Islet of Langerhans (tissue), 1 donor: ENCODE data around the gene CD300E.
"Not testable (repeated sequence)": the region's sequence is repeated elsewhere in the genome, so short reads cannot be mapped to it uniquely, and the experiment has no call there.

ENCODE experiments used
- FAIRE-seq: peaks from one replicate; lab custom pipeline; 2011; peaks lifted over from hg19 to GRCh38; lab: Jason Lieb, UNC

Gene CD300E

GRCh38 chr17:74623693-74624093, at the start of gene CD300E:
CD300E (minus strand) TSS chr17:74623738; CDS start chr17:74623621, 117 bp downstream.
- no peak for FAIRE-seq

- FAIRE-seq, result no peak
Measured at GRCh38 chr17:74671031-74671771, 47.7 kb upstream of the CD300E start.

GRCh38 chr17:74670329-74670728, 46.8 kb upstream of the CD300E start:
- no peak for FAIRE-seq

GRCh38 chr17:74663561-74663960, 40.0 kb upstream of the CD300E start:
- FAIRE-seq, result no peak

- FAIRE-seq, result no peak
Measured at GRCh38 chr17:74659889-74660288, 36.4 kb upstream of the CD300E start.

- no peak for FAIRE-seq
Measured at GRCh38 chr17:74658620-74659019, 35.1 kb upstream of the CD300E start.

GRCh38 chr17:74654742-74655141, 31.2 kb upstream of the CD300E start:
- no peak for FAIRE-seq

GRCh38 chr17:74652020-74652419, 28.5 kb upstream of the CD300E start:
- FAIRE-seq, result no peak

GRCh38 chr17:74649909-74650308, 26.4 kb upstream of the CD300E start:
- no peak for FAIRE-seq

- FAIRE-seq, result no peak
Measured at GRCh38 chr17:74647871-74648672, 24.5 kb upstream of the CD300E start.

- FAIRE-seq, result no peak
Measured at GRCh38 chr17:74646231-74646630, 22.7 kb upstream of the CD300E start.

- no peak for FAIRE-seq
Measured at GRCh38 chr17:74645010-74645409, 21.5 kb upstream of the CD300E start.

- no peak for FAIRE-seq
Measured at GRCh38 chr17:74644419-74644818, 20.9 kb upstream of the CD300E start.

- FAIRE-seq, result no peak
Measured at GRCh38 chr17:74643826-74644225, 20.3 kb upstream of the CD300E start.

GRCh38 chr17:74642995-74643394, 19.5 kb upstream of the CD300E start:
- FAIRE-seq, result no peak

GRCh38 chr17:74642556-74642955, 19.0 kb upstream of the CD300E start:
- FAIRE-seq, result no peak

- no peak for FAIRE-seq
Measured at GRCh38 chr17:74641958-74642298, 18.4 kb upstream of the CD300E start.

- FAIRE-seq, result no peak
Measured at GRCh38 chr17:74641224-74641957, 17.9 kb upstream of the CD300E start.

GRCh38 chr17:74639704-74640151, 16.2 kb upstream of the CD300E start:
- no peak for FAIRE-seq

GRCh38 chr17:74637926-74638325, 14.4 kb upstream of the CD300E start:
- FAIRE-seq, result no peak

- no peak for FAIRE-seq
Measured at GRCh38 chr17:74637265-74637664, 13.7 kb upstream of the CD300E start.

GRCh38 chr17:74636541-74637085, 13.1 kb upstream of the CD300E start:
- FAIRE-seq, result not testable (repeated sequence)

- FAIRE-seq, result no peak
Measured at GRCh38 chr17:74635418-74635817, 11.9 kb upstream of the CD300E start.
